Testis (tissue), 2 donors: ENCODE data around the gene HSPB7.

Source experiments
- CTCF ChIP-seq, 3 experiments: fragments of 450-650 bp in 2 of 3; fragments of 200-600 bp in 1 of 3; sonication (generic) in 1 of 3; IDR thresholded peaks; one replicate each; pipeline ENCODE4 v1.5.1; 2016 to 2019; ENCODE audit warnings: antibody characterized with exemption in 3 of 3, mild to moderate bottlenecking in 2 of 3, moderate library complexity in 1 of 3
- POLR2A ChIP-seq: fragments of 450-650 bp; IDR thresholded peaks from one replicate; pipeline ENCODE4 v1.6.1; 2017; ENCODE audit warnings: antibody characterized with exemption, mild to moderate bottlenecking, moderate library complexity

- TF ChIP-seq CTCF (IDR thresholded peaks at IDR 0.05) (no peak), POLR2A (no peak)
These were observed 1.9 kb upstream of the HSPB7 start for GRCh38 chr1:16019644-16020277.
